CD8-positive, alpha-beta memory T cell (primary cell): ENCODE data around the gene IGF2BP3. TPM values are rescaled to one million over a fixed set of nuclear protein-coding genes. Genes with fewer than 3 reads are reported as not detected.
"Not testable (repeated sequence)": the region's sequence is repeated elsewhere in the genome, so short reads cannot be mapped to it uniquely, and the experiment has no call there.

Source experiments
- CTCF ChIA-PET: fragments of 350-600 bp; sonication (Branson Sonifier 250); formaldehyde crosslinking; loops from one replicate; lab custom pipeline; 2021; ENCODE audit warnings: antibody characterized with exemption; lab: Charles Lee
- POLR2A ChIA-PET: fragments of 350-600 bp; sonication (Branson Sonifier 250); formaldehyde crosslinking; loops from one replicate; lab custom pipeline; 2021; ENCODE audit warnings: antibody characterized with exemption; lab: Charles Lee
- DNase-seq, 5 donors: peaks; one replicate each; pipeline versions ENCODE4 v3.0.0 to v3.0.0-alpha.2; 2020 to 2022; ENCODE audit warnings: mixed read lengths in 1 of 5
- H3K27ac ChIP-seq: one replicate; pipeline ENCODE4 v1.7.0; 2013; ENCODE audit warnings: low read depth, mild to moderate bottlenecking, low read length, moderate library complexity
- H3K27me3 ChIP-seq: 2 replicates; pipeline ENCODE4 v1.7.0; 2013; ENCODE audit warnings: low read length, mild to moderate bottlenecking; ENCODE audit not compliant: insufficient read depth, poor library complexity, severe bottlenecking
- H3K36me3 ChIP-seq: 2 replicates; pipeline ENCODE4 v1.7.0; 2013; ENCODE audit warnings: mild to moderate bottlenecking, low read length, moderate library complexity; ENCODE audit not compliant: insufficient read depth
- H3K4me1 ChIP-seq: 2 replicates; pipeline ENCODE4 v1.7.0; 2013; ENCODE audit warnings: mild to moderate bottlenecking, low read length, moderate library complexity; ENCODE audit not compliant: insufficient read depth
- H3K4me3 ChIP-seq: 2 replicates; pipeline ENCODE4 v1.7.0; 2013; ENCODE audit warnings: mild to moderate bottlenecking, low read length
- H3K9me3 ChIP-seq: 2 replicates; pipeline ENCODE4 v1.7.0; 2013; ENCODE audit warnings: mild to moderate bottlenecking, low read length
- H3K27ac Mint-ChIP-seq, 8 donors: one replicate each; pipeline ENCODE4 v1.8.0; 2020 to 2021; ENCODE audit warnings: mixed read lengths in 8 of 8, mild to moderate bottlenecking in 6 of 8, inconsistent platforms in 3 of 8, moderate library complexity in 3 of 8
- H3K27me3 Mint-ChIP-seq, 2 donors: one replicate each; pipeline ENCODE4 v1.8.0; 2020 to 2021; ENCODE audit warnings: mixed read lengths in 2 of 2, mild to moderate bottlenecking in 1 of 2, moderate library complexity in 1 of 2
- H3K36me3 Mint-ChIP-seq, 3 donors: one replicate each; pipeline ENCODE4 v1.8.0; 2020 to 2021; ENCODE audit warnings: mixed read lengths in 3 of 3, inconsistent platforms in 1 of 3, mild to moderate bottlenecking in 1 of 3
- H3K4me1 Mint-ChIP-seq, 3 donors: one replicate each; pipeline ENCODE4 v1.8.0; 2020 to 2021; ENCODE audit warnings: mixed read lengths in 3 of 3, inconsistent platforms in 1 of 3, mild to moderate bottlenecking in 1 of 3
- H3K4me3 Mint-ChIP-seq, 7 donors: one replicate each; pipeline ENCODE4 v1.8.0; 2020 to 2021; ENCODE audit warnings: mixed read lengths in 7 of 7, mild to moderate bottlenecking in 6 of 7, moderate library complexity in 4 of 7, inconsistent platforms in 2 of 7
- H3K9me3 Mint-ChIP-seq, 5 donors: one replicate each; pipeline ENCODE4 v1.8.0; 2020 to 2022; ENCODE audit warnings: mixed read lengths in 5 of 5, mild to moderate bottlenecking in 3 of 5, moderate library complexity in 2 of 5, inconsistent platforms in 1 of 5
- polyA plus RNA-seq: library from polyadenylated mRNA; unstranded; fragments of 300-500 nt; fragmentation: Illumina TruSeq; gene quantifications from one replicate; pipeline ENCODE4 v1.2.3, GENCODE V29; 2021
- total RNA-seq, 2 experiments: library from RNA; stranded (reverse); gene quantifications; one replicate each; pipeline ENCODE4 v1.2.3, GENCODE V29; 2021

Gene IGF2BP3
- total RNA-seq, result under 1 TPM; 0.04 to 0.13 TPM
- polyA plus RNA-seq, result 0.15 TPM

DNA sequence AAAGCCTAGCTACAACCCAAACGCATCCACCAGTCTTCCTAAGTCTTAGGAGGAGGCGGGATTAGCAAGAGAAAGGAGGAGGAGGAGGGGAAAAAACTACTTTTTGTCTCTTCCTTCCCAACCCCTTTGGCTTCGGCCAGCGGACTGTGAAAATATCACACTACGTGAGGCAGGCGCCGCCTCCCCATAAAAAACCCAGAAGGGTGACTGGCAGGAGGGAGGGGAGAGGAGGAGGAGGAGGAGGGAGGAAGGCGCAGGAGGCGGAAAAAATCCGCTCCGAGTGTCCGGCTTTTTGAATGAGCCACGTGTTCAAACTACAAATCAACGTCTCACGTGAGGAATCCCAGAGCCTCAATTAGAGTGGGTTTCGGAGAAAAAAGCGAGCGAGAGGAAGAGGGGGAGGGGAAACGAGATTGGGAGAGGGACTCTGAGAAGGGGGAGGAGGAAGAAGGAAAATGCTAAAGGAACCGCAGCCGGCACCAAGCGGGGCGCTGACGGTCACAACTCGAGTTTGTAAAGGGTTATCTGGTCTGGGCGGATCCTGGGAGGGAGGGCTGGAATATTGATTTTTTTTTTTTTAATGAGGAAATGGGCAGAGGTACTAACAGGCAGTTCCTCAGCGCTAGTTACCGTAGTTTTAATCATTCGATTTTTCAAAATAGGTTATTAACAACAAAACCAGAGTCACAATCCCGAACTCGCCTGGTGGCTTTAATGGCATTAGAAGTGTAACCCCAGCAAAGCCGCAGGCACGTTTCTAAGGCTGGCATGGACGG lies at the start of gene IGF2BP3:
TSS of gene IGF2BP3 (minus strand) at position 162 of the 776 bp plus-strand sequence. CDS start 381 bp downstream, outside the sequence.
- Mint-ChIP-seq H3K36me3 (no peaks in the 10 kb centered on the region), H3K4me1 (peaks cover 35 to 48% (median 36%) of the 10 kb centered on the region in 3 donors), H3K27me3 (peaks cover 73 to 78% of the 10 kb centered on the region in 2 donors), H3K4me3 (peak within 1 kb of the TSS; percentile 67 to 86 (median 80)), H3K27ac (peak within 1 kb of the TSS in 5 of 8 donors; percentile 19 to 80 (median 56)), H3K9me3 (peaks cover 10 to 25% (median 15%) of the 10 kb centered on the region in 5 donors)
- ChIA-PET CTCF (interaction anchor here (0.6 kb wide), 1 partner anchor 105 kb away, joined by 3 read pairs; no protein-coding TSS in a partner anchor), POLR2A (no interaction called here)
- Histone ChIP-seq H3K36me3 (no peaks in the 10 kb centered on the region), H3K4me3 (peak within 1 kb of the TSS; percentile 29), H3K9me3 (no peaks in the 10 kb centered on the region), H3K27ac (peak within 1 kb of the TSS; percentile 70), H3K27me3 (peaks cover 90% of the 10 kb centered on the region), H3K4me1 (peaks cover 60% of the 10 kb centered on the region)
- peak in 2 of 5 donors; percentile 3 to 31 for DNase-seq

DNA sequence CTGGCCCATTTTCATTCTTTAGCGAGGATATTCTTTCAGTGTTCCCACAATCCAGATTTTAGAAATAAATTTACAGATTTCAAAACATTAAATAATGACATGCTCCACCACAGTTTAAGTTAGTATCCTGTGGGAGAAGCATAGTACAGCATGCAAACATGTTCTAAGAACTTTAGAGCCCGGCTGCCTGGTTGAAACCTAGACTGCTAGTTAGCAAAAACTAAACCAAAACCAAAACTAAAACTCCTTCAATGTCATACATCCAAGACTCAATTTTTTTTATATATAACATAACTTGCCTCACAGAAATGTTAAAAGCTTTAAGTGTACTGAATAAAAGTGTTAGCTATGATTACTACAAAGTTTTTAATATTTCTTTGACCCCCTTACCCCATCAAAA lies 44.5 kb upstream of the IGF2BP3 start:
- CTCF ChIA-PET, result interaction anchor here (1.0 kb wide), 1 partner anchor 14 kb away, joined by 4 read pairs; no protein-coding TSS in a partner anchor
- Histone ChIP-seq H3K4me1 (no peaks in the 10 kb centered on the region), H3K27ac (no peak overlapping the region), H3K36me3 (peaks cover 55% of the 10 kb centered on the region), H3K9me3 (no peaks in the 10 kb centered on the region), H3K4me3 (no peak overlapping the region), H3K27me3 (no peaks in the 10 kb centered on the region)
- Mint-ChIP-seq H3K27me3 (no peaks in the 10 kb centered on the region), H3K27ac (peak overlapping the region in 4 of 8 donors; percentile 51 to 78 (median 74)), H3K4me1 (peaks cover 15 to 35% (median 26%) of the 10 kb centered on the region in 3 donors), H3K4me3 (no peak overlapping the region), H3K9me3 (peaks cover 0 to 2% (median 0%) of the 10 kb centered on the region in 5 donors), H3K36me3 (peaks cover 21 to 84% (median 24%) of the 10 kb centered on the region in 3 donors)
- no peak for DNase-seq
- POLR2A ChIA-PET, result no interaction called here

DNA sequence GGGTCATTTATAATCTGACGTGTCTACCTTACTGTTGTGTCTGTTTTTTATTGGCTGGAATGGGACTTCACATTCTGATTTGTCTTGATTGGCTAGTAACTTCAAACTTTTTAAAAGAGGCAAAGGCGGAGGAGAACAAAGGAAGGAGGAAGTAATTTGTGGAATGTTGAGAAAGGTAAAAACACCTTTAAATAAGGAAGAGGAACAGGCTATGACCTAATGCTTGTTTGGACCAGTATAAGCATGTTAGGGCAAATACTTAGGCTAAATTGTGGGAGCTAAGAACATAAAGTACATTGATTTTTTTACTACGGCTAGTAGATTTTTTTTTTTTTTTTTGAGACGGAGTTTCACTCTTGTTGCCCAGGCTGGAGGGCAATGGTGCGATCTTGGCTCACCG lies 43.5 kb upstream of the IGF2BP3 start:
- H3K9me3 ChIP-seq, H3K4me3 Mint-ChIP-seq, H3K27me3 Mint-ChIP-seq, DNase-seq, H3K27ac ChIP-seq, H3K27me3 ChIP-seq, H3K4me1 ChIP-seq, H3K4me3 ChIP-seq, POLR2A ChIA-PET, H3K9me3 Mint-ChIP-seq: not testable (repeated sequence)
- CTCF ChIA-PET, result interaction anchor here (0.7 kb wide), 1 partner anchor 10 kb away, joined by 3 read pairs; no protein-coding TSS in a partner anchor
- Mint-ChIP-seq H3K27ac (peak overlapping the region in 3 of 8 donors; percentile 23 to 61 (median 56)), H3K4me1 (peaks cover 18 to 31% (median 28%) of the 10 kb centered on the region in 3 donors), H3K36me3 (peaks cover 25 to 82% (median 26%) of the 10 kb centered on the region in 3 donors)
- peaks cover 45% of the 10 kb centered on the region for H3K36me3 ChIP-seq

DNA sequence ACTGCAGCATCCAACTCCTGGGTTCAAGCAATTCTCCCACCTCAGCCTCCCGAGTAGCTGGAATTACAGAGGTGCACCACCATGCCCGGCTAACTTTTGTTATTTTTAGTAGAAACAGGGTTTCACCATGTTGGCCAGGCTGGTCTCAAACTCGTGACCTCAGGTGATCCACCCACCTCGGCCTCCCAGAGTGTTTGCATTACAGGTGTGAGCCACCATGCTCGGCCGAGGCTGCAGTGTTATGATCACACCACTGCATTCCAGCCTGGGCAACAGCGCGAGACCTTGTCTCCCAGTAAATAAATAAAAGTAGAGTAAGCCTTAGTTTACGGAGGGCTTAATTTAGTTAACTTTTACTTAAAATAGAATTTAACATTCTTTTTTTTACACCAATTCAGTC lies 23.7 kb upstream of the IGF2BP3 start:
- POLR2A ChIA-PET, result no interaction called here
- H3K4me3 ChIP-seq, result no peak overlapping the region
- Mint-ChIP-seq H3K4me3 (no peak overlapping the region), H3K36me3 (peaks cover 0 to 2% (median 0%) of the 10 kb centered on the region in 3 donors), H3K4me1 (peaks cover 2 to 13% (median 12%) of the 10 kb centered on the region in 3 donors), H3K9me3 (no peaks in the 10 kb centered on the region), H3K27me3 (no peaks in the 10 kb centered on the region), H3K27ac (no peak overlapping the region)
- H3K36me3 ChIP-seq, result no peaks in the 10 kb centered on the region
- H3K9me3 ChIP-seq, result no peaks in the 10 kb centered on the region
- H3K27ac ChIP-seq, result no peak overlapping the region
- H3K4me1 ChIP-seq, result peaks cover 5% of the 10 kb centered on the region
- CTCF ChIA-PET, result no interaction called here
- no peak for DNase-seq
- H3K27me3 ChIP-seq, result no peaks in the 10 kb centered on the region

DNA sequence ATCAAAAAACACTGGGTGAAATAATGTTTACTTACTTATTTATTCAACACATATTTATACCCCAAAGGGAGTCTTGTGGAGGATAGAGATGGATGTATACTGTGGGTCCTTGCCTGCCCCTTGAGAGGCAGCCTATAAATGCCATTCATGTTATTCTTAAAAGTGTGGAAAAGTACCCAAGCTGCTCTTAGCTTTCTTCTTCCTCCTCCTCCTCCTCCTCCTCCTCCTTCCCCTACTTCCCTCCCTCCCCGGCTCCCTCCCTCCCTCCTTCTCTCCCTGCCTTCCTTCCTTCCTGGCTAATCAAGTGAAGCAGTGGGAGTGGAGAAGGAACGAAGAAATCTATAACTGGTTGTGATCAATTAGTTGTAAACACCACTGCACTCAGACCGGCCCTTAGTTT lies 21.2 kb upstream of the IGF2BP3 start:
- POLR2A ChIA-PET, result no interaction called here
- peaks cover 5% of the 10 kb centered on the region for H3K4me1 ChIP-seq
- peaks cover 2 to 13% (median 12%) of the 10 kb centered on the region in 3 donors for H3K4me1 Mint-ChIP-seq

DNA sequence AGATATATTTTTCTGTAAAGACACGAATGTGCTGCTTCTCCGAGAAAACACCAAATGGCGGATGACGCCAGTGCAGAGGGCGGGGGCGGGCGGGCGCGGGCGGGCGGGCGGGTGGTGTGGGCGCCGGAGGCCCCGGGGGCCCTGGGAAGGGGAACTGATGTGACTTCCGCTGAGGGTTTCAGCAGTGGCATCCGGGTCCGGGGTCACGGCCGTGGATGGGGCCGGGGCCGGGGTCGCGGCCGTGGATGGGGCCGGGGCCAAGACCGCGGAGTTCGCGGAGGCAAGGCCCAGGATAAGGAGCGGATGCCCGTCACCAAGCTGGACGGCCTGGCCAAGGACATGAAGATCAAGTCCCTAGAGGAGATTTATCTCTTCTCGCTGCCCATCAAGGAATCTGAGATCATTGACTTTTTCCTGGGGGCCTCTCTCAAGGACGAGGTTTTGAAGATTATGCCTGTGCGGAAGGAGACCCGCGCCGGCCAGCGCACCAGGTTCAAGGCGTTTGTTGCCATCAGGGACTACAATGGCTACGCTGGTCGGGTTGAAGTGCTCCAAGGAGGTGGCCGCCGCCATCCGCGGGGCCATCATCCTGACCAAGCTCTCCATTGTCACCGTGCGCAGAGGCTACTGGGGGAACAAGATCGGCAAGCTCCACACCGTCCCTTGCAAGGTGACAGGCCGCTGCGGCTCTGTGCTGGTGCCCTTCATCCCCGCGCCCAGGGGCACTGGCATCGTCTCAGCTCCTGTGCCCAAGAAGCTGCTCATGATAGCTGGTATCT lies 20.3 kb upstream of the IGF2BP3 start:
- H3K36me3 ChIP-seq, result no peaks in the 10 kb centered on the region
- H3K9me3 Mint-ChIP-seq, result no peaks in the 10 kb centered on the region
- CTCF ChIA-PET, result interaction anchor here (0.6 to 1.0 kb wide), 3 partner anchors 20 to 123 kb away, joined by 3 to 4 read pairs (median 3); no protein-coding TSS in a partner anchor
- POLR2A ChIA-PET, result interaction anchor here (0.6 kb wide), 1 partner anchor 39 kb away, joined by 4 read pairs; no protein-coding TSS in a partner anchor
- DNase-seq, result peak; percentile 39 to 77 (median 54)
- peak overlapping the region; percentile 52 to 96 (median 76) for H3K27ac Mint-ChIP-seq
- no peaks in the 10 kb centered on the region for H3K9me3 ChIP-seq
- no peaks in the 10 kb centered on the region for H3K27me3 ChIP-seq
- peaks cover 2 to 13% (median 12%) of the 10 kb centered on the region in 3 donors for H3K4me1 Mint-ChIP-seq
- H3K4me3 Mint-ChIP-seq, result peak overlapping the region; percentile 85 to 89 (median 88)
- no peaks in the 10 kb centered on the region for H3K27me3 Mint-ChIP-seq
- peaks cover 0 to 2% (median 0%) of the 10 kb centered on the region in 3 donors for H3K36me3 Mint-ChIP-seq
- H3K27ac ChIP-seq, result peak overlapping the region; percentile 47
- peak overlapping the region; percentile 66 for H3K4me3 ChIP-seq
- H3K4me1 ChIP-seq, result peaks cover 5% of the 10 kb centered on the region

More for the DNA sequence above, 21.2 kb upstream of the IGF2BP3 start:
- peaks cover 0 to 2% (median 0%) of the 10 kb centered on the region in 3 donors for H3K36me3 Mint-ChIP-seq
- peak overlapping the region in 5 of 7 donors; percentile 47 to 88 (median 88) for H3K4me3 Mint-ChIP-seq
- DNase-seq, result no peak
- no peak overlapping the region for H3K27ac ChIP-seq
- H3K27me3 Mint-ChIP-seq, result no peaks in the 10 kb centered on the region
- H3K27me3 ChIP-seq, result no peaks in the 10 kb centered on the region
- CTCF ChIA-PET, result no interaction called here
- no peaks in the 10 kb centered on the region for H3K36me3 ChIP-seq
- no peaks in the 10 kb centered on the region for H3K9me3 Mint-ChIP-seq
- H3K4me3 ChIP-seq, result no peak overlapping the region
- H3K9me3 ChIP-seq, result no peaks in the 10 kb centered on the region
- peak overlapping the region in 5 of 8 donors; percentile 12 to 96 (median 64) for H3K27ac Mint-ChIP-seq

- CTCF ChIA-PET, H3K27ac ChIP-seq, H3K4me3 ChIP-seq, POLR2A ChIA-PET, H3K27ac Mint-ChIP-seq, H3K36me3 Mint-ChIP-seq, H3K36me3 ChIP-seq, H3K9me3 ChIP-seq, H3K4me1 ChIP-seq, H3K9me3 Mint-ChIP-seq, H3K27me3 ChIP-seq, H3K27me3 Mint-ChIP-seq, DNase-seq: not testable (repeated sequence)
- Mint-ChIP-seq H3K4me1 (peaks cover 2 to 13% (median 12%) of the 10 kb centered on the region in 3 donors), H3K4me3 (peak overlapping the region in 1 of 7 donors; percentile 9)
Observed at GRCh38 chr7:23488714-23489113, 18.4 kb upstream of the IGF2BP3 start.
